H54 (cell line): ENCODE measurements around the gene PRG2.

ENCODE experiments used
- DNase-seq: peaks from one replicate; pipeline ENCODE4 v3.0.0; 2011; ENCODE audit warnings: low spot score, mixed read lengths; ENCODE audit not compliant: insufficient read length
- FAIRE-seq: peaks from 3 replicates; lab custom pipeline; 2011; peaks lifted over from hg19 to GRCh38; lab: Jason Lieb, UNC
- POLR2A ChIP-seq: IDR thresholded peaks from 2 replicates; pipeline ENCODE4 v1.6.1; 2011; ENCODE audit warnings: low read depth, mild to moderate bottlenecking, low read length

PRG2 gene

DNA sequence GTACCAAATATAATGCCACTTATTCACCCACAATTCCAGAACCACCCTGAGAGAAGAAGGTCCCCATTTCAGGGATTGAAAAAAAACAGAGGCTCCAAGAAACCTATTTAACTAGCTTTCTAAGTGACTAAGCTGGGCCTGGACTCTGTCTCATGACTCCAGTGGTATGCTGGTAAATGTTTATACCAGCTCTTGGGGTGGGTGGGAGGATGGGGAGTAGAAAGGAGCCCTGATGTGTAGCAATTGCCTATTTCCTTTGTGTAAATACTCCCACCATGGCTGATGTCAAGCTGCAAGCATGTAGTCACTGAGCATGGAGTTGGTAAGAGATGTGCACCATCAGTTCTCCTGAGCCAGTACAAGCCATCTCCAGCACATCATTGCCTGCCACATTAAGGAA, 12.3 kb downstream of the PRG2 start:
- DNase-seq (no peak), FAIRE-seq (no peak)
- no peak for TF ChIP-seq POLR2A

DNA sequence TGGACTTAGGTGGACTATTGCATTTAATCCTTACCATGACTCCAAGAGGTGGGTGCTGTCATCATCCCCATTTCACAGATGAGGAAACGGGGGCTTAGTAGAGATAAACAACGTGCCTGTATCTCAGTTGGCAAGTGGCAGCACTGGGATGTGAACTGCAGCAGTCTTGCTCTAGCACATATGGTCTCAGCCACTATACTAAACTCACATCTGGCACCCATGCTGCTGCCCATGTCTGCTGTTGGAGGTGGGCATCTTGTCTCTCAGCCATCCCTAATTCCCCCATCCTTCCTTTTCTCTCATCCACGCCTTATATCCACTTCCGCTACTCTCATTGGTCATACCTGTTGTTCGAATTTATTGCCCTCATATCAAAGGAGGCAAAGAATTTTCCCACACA, 13.3 kb downstream of the PRG2 start:
- FAIRE-seq, result no peak
- no peak for DNase-seq
- TF ChIP-seq POLR2A, result no peak

DNA sequence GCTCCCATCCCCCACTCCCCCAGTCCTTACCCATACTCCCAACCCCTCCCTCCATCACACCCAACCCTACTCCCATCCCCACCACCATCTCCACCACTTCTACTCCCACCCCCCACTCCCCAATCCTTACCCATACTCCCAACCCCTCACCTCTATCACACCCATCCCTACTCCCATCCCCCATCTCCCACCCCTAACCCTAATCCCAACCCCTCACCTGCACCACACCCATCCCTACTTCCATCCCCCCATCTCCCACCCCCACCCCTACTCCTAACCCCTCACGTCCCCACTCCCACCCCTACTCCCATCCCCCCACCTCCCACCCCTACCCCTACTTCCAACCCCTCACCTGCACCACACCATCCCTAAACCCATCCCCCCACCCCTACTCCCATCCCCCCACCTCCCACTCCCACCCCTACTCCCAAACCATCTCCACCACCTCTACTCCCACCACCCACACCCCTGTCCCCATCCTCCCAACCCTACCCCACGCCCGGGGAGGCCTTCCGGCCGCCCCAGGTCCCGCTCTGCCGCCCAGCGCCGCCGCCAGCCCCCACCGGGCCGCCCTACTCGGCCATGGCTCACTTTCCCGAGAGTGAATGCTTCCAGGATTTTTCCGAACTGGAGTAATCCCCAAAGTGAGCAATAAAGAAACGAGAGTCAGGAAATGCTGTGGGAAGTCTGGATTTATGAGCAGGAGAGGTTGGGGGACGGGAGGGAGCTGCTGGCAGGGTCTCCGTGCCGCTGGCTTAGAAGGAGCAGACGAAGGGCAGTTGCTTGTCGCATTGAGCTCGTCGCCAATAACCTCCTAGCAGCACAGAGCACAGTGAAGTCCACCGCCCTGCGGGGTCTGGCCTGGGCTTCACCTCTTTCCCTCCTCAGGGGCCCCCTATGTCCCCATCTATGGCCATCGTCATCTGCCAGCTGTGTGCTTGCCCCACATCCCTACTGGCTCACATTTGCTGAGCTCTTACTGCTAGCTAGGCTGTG, 14.1 kb downstream of the PRG2 start:
- no peak for TF ChIP-seq POLR2A
- FAIRE-seq (no peak), DNase-seq (no peak)

DNA sequence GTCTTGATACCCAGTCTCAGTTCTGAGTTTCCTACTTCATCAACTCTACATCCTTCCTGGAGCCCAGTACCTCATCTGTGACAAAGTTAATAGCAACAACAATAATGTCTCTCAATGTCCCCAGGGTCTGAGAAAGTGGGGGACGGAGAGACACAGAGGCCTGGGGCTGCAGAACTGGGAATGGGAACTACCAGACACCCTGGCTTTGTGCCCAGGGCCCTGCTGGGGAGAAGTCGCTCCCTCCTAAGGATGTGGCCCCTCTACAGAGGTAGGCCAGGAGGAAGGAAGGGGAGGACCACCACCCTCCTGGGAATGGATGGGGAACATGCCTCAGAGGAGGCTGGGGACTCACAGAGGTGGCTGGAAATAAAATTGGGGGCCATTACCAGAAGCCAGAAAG, 15.0 kb downstream of the PRG2 start:
- FAIRE-seq, result no peak
- TF ChIP-seq POLR2A, result no peak
- DNase-seq, result no peak

- DNase-seq (no peak), FAIRE-seq (no peak)
- no peak for TF ChIP-seq POLR2A
Measured at GRCh38 chr11:57374966-57375365, 15.5 kb downstream of the PRG2 start.

GRCh38 chr11:57373146-57373545, 17.3 kb downstream of the PRG2 start:
- TF ChIP-seq POLR2A, result no peak
- FAIRE-seq, result no peak
- no peak for DNase-seq

DNA sequence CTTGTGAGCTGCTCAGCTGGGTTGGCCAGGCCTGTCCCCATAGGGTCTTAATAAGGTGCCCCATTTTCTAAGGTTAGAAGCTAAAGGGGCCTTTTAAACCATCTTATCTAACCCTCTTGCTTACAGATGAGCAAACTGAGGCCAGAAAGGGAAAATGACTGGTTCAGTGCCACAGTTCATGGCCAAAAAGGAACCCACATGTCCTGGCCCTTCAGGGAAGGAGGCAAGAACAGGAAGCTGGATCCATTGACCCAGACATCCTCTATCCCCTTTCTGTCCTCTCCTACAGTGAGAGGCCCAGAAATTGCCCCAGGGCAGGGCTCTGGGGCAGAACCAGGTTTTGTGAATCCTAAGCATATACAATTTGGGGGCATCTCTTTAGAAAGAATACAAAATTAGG, 19.5 kb downstream of the PRG2 start:
- TF ChIP-seq POLR2A, result no peak
- FAIRE-seq (no peak), DNase-seq (no peak)

- FAIRE-seq (no peak), DNase-seq (no peak)
- TF ChIP-seq POLR2A, result no peak
Measured at GRCh38 chr11:57370251-57370650, 20.2 kb downstream of the PRG2 start.

- FAIRE-seq, result no peak
- TF ChIP-seq POLR2A, result no peak
- no peak for DNase-seq
Measured at GRCh38 chr11:57368845-57369232, 21.6 kb downstream of the PRG2 start.

- FAIRE-seq, result no peak
Measured at GRCh38 chr11:57368106-57368844, 22.2 kb downstream of the PRG2 start.

DNA sequence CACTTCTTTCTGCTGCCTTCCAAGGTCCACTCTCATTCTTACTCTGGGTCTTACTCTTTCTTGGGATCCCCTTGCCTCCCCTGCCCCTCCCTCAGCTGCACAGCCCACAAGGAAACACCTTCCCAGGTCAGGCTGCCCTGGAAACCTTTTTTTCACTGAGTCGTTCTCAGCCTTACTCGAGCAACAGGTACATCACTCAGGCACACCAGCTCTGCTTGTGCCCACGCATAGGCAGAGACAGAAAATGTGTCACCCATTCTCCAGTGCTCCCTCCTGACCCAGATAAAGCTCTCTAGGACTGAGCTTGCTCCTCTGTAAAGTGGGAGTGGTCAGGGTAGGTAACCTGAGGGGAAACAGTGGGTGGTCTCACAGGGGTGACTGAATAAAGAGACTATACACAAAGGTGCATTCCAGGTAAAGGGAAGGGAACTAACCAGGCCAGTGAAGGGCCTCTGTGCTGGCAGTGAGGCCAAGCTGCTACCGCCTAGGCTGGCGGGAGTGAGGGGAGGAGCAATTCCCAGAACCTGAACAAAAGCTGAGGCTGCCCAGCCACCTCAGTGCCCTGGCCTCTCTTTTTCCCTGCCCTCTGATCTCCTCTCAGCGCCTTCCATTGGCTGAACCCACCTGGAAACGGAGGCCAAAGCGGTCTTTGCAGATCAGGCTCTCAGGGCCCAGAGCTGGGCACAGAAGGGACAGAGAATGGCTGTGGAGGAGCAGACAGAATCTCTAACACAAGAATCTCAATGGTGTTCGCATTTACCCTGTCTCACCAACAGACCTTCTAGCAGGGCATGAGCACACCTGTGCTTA, 25.4 kb downstream of the PRG2 start:
- TF ChIP-seq POLR2A, result no peak
- DNase-seq, result no peak
- no peak for FAIRE-seq

More at GRCh38 chr11:57368106-57368844, 22.2 kb downstream of the PRG2 start:
- no peak for TF ChIP-seq POLR2A
- no peak for DNase-seq

DNA sequence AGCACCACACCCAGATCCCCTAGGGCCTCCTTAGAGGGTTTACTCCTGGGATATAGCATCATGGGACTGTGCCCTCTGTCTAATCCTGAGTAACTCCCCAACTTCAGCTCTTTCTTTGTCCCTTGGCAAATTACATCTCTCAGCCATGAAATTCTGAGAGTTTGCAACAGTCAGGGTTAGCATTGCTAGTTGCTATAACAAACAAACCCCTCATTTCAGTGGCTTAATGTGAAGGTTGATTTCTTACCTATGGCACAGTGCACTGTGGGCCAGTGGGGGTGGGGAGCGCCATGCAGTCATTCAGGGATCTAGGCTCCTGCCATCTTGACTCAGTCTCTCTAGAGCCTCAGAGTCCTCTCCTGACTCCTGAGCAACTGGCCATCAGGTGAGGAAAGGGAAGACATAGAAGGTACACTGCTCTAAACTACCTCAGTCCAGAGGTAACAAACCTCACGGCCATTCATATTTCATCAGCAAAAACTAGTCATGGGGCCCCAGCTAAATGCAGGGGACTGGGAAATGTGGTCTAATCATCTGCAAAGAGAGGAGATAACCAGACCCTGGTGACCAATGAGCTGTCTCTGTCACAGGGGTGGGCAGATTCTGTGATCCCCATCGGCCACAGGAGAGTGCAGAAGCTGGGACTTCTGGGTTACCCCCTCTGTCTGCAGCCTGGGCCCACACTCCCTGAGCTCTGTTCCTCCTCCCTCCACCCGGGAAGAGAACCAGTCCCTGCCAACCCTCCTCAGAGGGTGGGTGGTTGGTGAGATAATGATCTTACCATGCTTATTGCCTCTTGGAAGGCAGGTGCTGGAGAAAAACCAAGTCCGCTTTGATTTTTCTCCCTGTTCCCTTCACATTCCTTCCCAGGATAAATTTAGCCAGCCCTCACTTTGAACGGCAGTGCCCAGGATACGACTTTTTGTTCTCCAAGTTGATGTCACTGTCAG, 27.0 kb downstream of the PRG2 start:
- FAIRE-seq, result no peak
- no peak for TF ChIP-seq POLR2A
- DNase-seq, result no peak
